Measurements from ENCODE around the gene IL23R.
A peak's percentile ranks its signal among the peaks of the same experiment; 100 is the strongest.
"Not testable (repeated sequence)": the region's sequence is repeated elsewhere in the genome, so short reads cannot be mapped to it uniquely, and the experiment has no call there.

Gene IL23R

DNA sequence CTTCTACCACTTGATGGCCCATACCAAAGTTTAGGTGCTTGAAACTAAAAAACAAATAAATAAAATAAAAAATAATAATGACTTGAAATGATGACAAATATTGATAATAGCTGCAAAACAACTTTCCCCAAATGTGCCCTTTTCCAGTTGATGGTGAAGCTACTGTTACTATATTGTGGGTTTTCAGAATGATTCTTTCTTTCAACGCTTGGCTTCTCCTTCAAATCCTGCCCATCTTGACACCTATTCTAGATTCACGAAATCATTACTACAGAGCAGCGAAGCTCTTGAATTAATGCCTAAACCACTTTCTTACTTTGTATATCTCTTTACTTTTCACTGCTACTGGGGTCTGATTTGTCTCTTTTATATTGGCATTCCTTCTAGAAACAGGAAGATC, 22.3 kb upstream of the IL23R start:
- H3K27ac ChIP-seq (ENCODE audit: low read length) = no peak overlapping the region
- TF ChIP-seq, protein P1, sequence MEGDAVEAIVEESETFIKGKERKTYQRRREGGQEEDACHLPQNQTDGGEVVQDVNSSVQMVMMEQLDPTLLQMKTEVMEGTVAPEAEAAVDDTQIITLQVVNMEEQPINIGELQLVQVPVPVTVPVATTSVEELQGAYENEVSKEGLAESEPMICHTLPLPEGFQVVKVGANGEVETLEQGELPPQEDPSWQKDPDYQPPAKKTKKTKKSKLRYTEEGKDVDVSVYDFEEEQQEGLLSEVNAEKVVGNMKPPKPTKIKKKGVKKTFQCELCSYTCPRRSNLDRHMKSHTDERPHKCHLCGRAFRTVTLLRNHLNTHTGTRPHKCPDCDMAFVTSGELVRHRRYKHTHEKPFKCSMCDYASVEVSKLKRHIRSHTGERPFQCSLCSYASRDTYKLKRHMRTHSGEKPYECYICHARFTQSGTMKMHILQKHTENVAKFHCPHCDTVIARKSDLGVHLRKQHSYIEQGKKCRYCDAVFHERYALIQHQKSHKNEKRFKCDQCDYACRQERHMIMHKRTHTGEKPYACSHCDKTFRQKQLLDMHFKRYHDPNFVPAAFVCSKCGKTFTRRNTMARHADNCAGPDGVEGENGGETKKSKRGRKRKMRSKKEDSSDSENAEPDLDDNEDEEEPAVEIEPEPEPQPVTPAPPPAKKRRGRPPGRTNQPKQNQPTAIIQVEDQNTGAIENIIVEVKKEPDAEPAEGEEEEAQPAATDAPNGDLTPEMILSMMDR (IDR thresholded peaks at IDR 0.05; ENCODE audit: low read depth, low read length) = no peak
- TF ChIP-seq EZH2phosphoT487 (IDR thresholded peaks at IDR 0.05; ENCODE audit: low read depth) = no peak
- H3K36me3 ChIP-seq (replicated peaks; ENCODE audit: low read depth, low read length) = no peaks in the 10 kb centered on the region
- H3K27me3 ChIP-seq (ENCODE audit: low read depth, low read length) = no peaks in the 10 kb centered on the region; the same call in 1 of the 2 replicates
- H3K9me3 ChIP-seq (ENCODE audit: insufficient read depth, low read length) = no peaks in the 10 kb centered on the region
- H2AFZ ChIP-seq (ENCODE audit: low read depth, low read length) = no peak overlapping the region
- H3K79me2 ChIP-seq (ENCODE audit: low read length) = no peaks in the 10 kb centered on the region
- H3K4me1 ChIP-seq (ENCODE audit: low read length) = peaks cover 43% of the 10 kb centered on the region
- H3K4me2 ChIP-seq (ENCODE audit: low read length) = peak overlapping the region; percentile 49
- no peak overlapping the region for H3K4me3 ChIP-seq (ENCODE audit: low read length)
- H4K20me1 ChIP-seq (ENCODE audit: insufficient read depth, low read length) = no peaks in the 10 kb centered on the region
- no peak overlapping the region for H3K9ac ChIP-seq (ENCODE audit: low read length)

DNA sequence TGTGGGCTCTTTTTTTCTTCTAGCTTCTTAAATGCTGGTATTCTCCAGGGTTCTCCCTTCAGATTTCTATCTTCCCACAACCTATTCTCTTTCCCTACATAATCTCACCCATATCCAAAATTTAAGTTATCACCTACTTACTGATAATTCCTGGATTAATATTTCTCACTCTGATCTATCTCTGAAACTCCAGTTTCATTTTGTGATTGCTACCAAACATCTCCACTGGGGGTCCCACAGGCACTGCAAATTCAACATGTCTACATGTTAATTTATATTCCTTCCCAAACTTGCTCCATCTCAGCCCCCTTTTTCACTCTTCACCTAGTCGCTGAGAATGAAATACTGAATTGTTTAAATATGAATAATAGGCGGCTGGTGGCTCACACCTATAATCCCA, 21.6 kb upstream of the IL23R start:
- Histone ChIP-seq H3K4me2 (ENCODE audit: low read length) (no peak overlapping the region), H3K79me2 (ENCODE audit: low read length) (no peaks in the 10 kb centered on the region), H3K36me3 (replicated peaks; ENCODE audit: low read depth, low read length) (no peaks in the 10 kb centered on the region), H3K4me1 (ENCODE audit: low read length) (peaks cover 41% of the 10 kb centered on the region), H3K9me3 (ENCODE audit: insufficient read depth, low read length) (no peaks in the 10 kb centered on the region), H4K20me1 (ENCODE audit: insufficient read depth, low read length) (no peaks in the 10 kb centered on the region), H3K27me3 (ENCODE audit: low read depth, low read length) (peaks cover 5% of the 10 kb centered on the region), H3K27ac (ENCODE audit: low read length) (no peak overlapping the region), H3K4me3 (ENCODE audit: low read length) (no peak overlapping the region), H2AFZ (ENCODE audit: low read depth, low read length) (no peak overlapping the region), H3K9ac (ENCODE audit: low read length) (no peak overlapping the region)
- TF ChIP-seq, protein P1 (IDR thresholded peaks at IDR 0.05; ENCODE audit: low read depth, low read length) = peak; percentile 42
- no peak for TF ChIP-seq EZH2phosphoT487 (IDR thresholded peaks at IDR 0.05; ENCODE audit: low read depth)

DNA sequence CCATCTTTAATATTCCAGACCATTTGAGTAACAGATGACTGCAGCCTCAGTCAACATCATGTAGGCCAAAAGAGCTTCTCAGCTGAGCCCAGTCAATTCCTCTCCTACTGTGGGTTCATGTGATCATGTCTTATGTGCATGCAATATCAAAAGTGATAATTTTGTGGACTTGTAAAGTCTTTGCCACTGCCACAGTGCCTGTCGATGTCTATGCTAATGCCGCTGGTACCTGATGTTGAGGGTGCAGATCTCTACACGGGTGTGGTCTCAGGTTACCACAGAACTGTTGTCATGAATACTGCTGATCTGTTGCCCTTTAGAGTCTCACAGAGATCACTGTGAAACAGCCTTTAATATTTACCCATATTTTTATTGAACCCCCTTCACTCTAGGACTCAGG, 20.2 kb upstream of the IL23R start:
- H3K79me2 ChIP-seq (ENCODE audit: low read length) = no peaks in the 10 kb centered on the region
- no peaks in the 10 kb centered on the region for H3K36me3 ChIP-seq (replicated peaks; ENCODE audit: low read depth, low read length)
- H3K9me3 ChIP-seq (ENCODE audit: insufficient read depth, low read length) = no peaks in the 10 kb centered on the region
- H3K27ac ChIP-seq (ENCODE audit: low read length) = no peak overlapping the region
- no peak overlapping the region for H3K9ac ChIP-seq (ENCODE audit: low read length)
- peaks cover 14% of the 10 kb centered on the region for H3K27me3 ChIP-seq (ENCODE audit: low read depth, low read length)
- no peak overlapping the region for H3K4me2 ChIP-seq (ENCODE audit: low read length)
- H3K4me1 ChIP-seq (ENCODE audit: low read length) = peaks cover 29% of the 10 kb centered on the region
- H2AFZ ChIP-seq (ENCODE audit: low read depth, low read length) = no peak overlapping the region
- TF ChIP-seq, protein P1 (IDR thresholded peaks at IDR 0.05; ENCODE audit: low read depth, low read length) = no peak
- TF ChIP-seq EZH2phosphoT487 (IDR thresholded peaks at IDR 0.05; ENCODE audit: low read depth) = no peak
- H3K4me3 ChIP-seq (ENCODE audit: low read length) = no peak overlapping the region
- H4K20me1 ChIP-seq (ENCODE audit: insufficient read depth, low read length) = no peaks in the 10 kb centered on the region

DNA sequence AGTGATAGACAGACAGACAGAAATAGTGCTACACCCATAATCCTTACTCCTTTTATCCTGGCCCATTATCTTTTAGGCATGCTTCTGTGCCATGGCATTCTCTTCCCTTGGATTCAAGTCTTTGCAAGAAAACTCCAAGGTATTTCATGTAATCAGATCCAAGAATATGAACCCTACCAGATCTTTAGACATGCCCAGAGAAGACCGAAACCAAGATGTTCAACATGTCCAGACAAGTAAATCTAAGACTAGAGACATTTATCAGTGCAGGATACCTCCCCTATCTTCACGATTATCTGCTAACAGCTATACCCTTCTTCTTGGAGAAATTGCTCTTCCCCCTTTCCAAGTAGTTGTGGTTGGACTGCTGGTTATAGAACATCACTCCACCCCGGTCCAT, 19.7 kb upstream of the IL23R start:
- Histone ChIP-seq H3K4me1 (ENCODE audit: low read length) (peaks cover 29% of the 10 kb centered on the region), H3K9me3 (ENCODE audit: insufficient read depth, low read length) (no peaks in the 10 kb centered on the region), H3K27me3 (ENCODE audit: low read depth, low read length) (peaks cover 14% of the 10 kb centered on the region), H2AFZ (ENCODE audit: low read depth, low read length) (no peak overlapping the region), H3K27ac (ENCODE audit: low read length) (no peak overlapping the region), H3K9ac (ENCODE audit: low read length) (no peak overlapping the region), H4K20me1 (ENCODE audit: insufficient read depth, low read length) (no peaks in the 10 kb centered on the region), H3K79me2 (ENCODE audit: low read length) (no peaks in the 10 kb centered on the region), H3K4me3 (ENCODE audit: low read length) (no peak overlapping the region), H3K4me2 (ENCODE audit: low read length) (no peak overlapping the region), H3K36me3 (replicated peaks; ENCODE audit: low read depth, low read length) (no peaks in the 10 kb centered on the region)
- TF ChIP-seq, protein P1 (IDR thresholded peaks at IDR 0.05; ENCODE audit: low read depth, low read length) = no peak
- no peak for TF ChIP-seq EZH2phosphoT487 (IDR thresholded peaks at IDR 0.05; ENCODE audit: low read depth)

DNA sequence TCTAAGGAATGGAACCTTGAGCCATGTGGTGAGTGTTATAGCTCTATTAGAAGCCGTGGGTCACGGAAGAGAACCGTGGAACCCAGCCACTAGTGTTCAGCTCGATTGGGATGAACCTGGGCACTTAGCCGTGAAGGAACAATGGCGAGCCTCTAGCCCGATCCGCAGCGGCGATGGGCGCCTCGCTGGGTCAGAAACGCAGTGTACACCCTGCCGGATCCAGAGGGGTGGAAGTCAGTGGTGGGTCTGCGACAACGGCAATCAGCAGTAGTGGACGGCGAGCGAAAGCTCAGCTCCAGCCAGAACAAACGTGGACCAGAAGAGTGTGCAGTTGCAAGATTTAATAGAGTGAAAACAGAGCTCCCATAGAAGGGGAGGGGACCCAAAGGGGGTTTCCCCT, 18.3 kb upstream of the IL23R start:
- not testable (repeated sequence) for H3K79me2 ChIP-seq (ENCODE audit: low read length); H3K36me3 ChIP-seq (replicated peaks; ENCODE audit: low read depth, low read length); H3K4me3 ChIP-seq (ENCODE audit: low read length); H3K9ac ChIP-seq (ENCODE audit: low read length); H2AFZ ChIP-seq (ENCODE audit: low read depth, low read length); H3K9me3 ChIP-seq (ENCODE audit: insufficient read depth, low read length); H4K20me1 ChIP-seq (ENCODE audit: insufficient read depth, low read length); H3K4me2 ChIP-seq (ENCODE audit: low read length); H3K27ac ChIP-seq (ENCODE audit: low read length)
- H3K27me3 ChIP-seq (ENCODE audit: low read depth, low read length) = peaks cover 14% of the 10 kb centered on the region
- H3K4me1 ChIP-seq (ENCODE audit: low read length) = peaks cover 25% of the 10 kb centered on the region

Measured in OCI-LY3 (cell line).